ENCODE results near the gene OR2T35. TPM values are rescaled to one million over a fixed set of nuclear protein-coding genes. Genes with fewer than 3 reads are reported as not detected.

The OR2T35 gene
- total RNA-seq, 3 donors from 2014 or later, result not detected

- DNase-seq, result no peak
- no peak for ATAC-seq
- intact Hi-C loops (cut with DNase I, micrococcal nuclease), result no loop called here
- TF ChIP-seq CTCF (IDR thresholded peaks at IDR 0.05), result no peak
- no peaks in the 10 kb centered on the region for H3K4me1 ChIP-seq (ENCODE audit: low read depth)
- no peaks in the 10 kb centered on the region for H3K36me3 ChIP-seq (ENCODE audit: low read depth)
- no peak overlapping the region for H3K4me3 ChIP-seq
- no peaks in the 10 kb centered on the region for H3K9me3 ChIP-seq
Measured at GRCh38 chr1:248621770-248622169, 23.3 kb downstream of the OR2T35 start.

- Histone ChIP-seq H3K4me1 (ENCODE audit: low read depth) (no peaks in the 10 kb centered on the region), H3K4me3 (no peak overlapping the region), H3K9me3 (no peaks in the 10 kb centered on the region), H3K36me3 (ENCODE audit: low read depth) (no peaks in the 10 kb centered on the region)
- ATAC-seq (peak; percentile 64), DNase-seq (peak in 2 of 3 donors; percentile 71 to 89)
- intact Hi-C loops (cut with DNase I, micrococcal nuclease), result no loop called here
- peak; percentile 44 for TF ChIP-seq CTCF (IDR thresholded peaks at IDR 0.05)
Measured at GRCh38 chr1:248618878-248619277, 26.2 kb downstream of the OR2T35 start.

GRCh38 chr1:248618119-248618518 is 27.0 kb downstream of the OR2T35 start:
- no peak for TF ChIP-seq CTCF (IDR thresholded peaks at IDR 0.05)
- DNase-seq, result no peak
- intact Hi-C loops (cut with DNase I, micrococcal nuclease), result no loop called here
- Histone ChIP-seq H3K4me3 (no peak overlapping the region), H3K36me3 (ENCODE audit: low read depth) (no peaks in the 10 kb centered on the region), H3K4me1 (ENCODE audit: low read depth) (no peaks in the 10 kb centered on the region), H3K9me3 (no peaks in the 10 kb centered on the region)
- ATAC-seq, result no peak

GRCh38 chr1:248613742-248614141 is 31.3 kb downstream of the OR2T35 start:
- intact Hi-C loops (cut with DNase I, micrococcal nuclease), result no loop called here
- no peak for TF ChIP-seq CTCF (IDR thresholded peaks at IDR 0.05)
- ATAC-seq, result no peak

GRCh38 chr1:248611883-248612414 is 33.1 kb downstream of the OR2T35 start:
- DNase-seq, result no peak
- no peak overlapping the region for H3K4me3 ChIP-seq
- no peaks in the 10 kb centered on the region for H3K9me3 ChIP-seq
- H3K4me1 ChIP-seq (ENCODE audit: low read depth), result no peaks in the 10 kb centered on the region
- no peak for TF ChIP-seq CTCF (IDR thresholded peaks at IDR 0.05)
- intact Hi-C loops (cut with DNase I, micrococcal nuclease), result no loop called here
- H3K36me3 ChIP-seq (ENCODE audit: low read depth), result no peaks in the 10 kb centered on the region
- no peak for ATAC-seq

More at GRCh38 chr1:248613742-248614141, 31.3 kb downstream of the OR2T35 start:
- Histone ChIP-seq H3K4me1 (ENCODE audit: low read depth) (no peaks in the 10 kb centered on the region), H3K9me3 (no peaks in the 10 kb centered on the region), H3K4me3 (no peak overlapping the region), H3K36me3 (ENCODE audit: low read depth) (no peaks in the 10 kb centered on the region)
- DNase-seq, result no peak

- Histone ChIP-seq H3K9me3 (no peaks in the 10 kb centered on the region), H3K4me1 (ENCODE audit: low read depth) (no peaks in the 10 kb centered on the region), H3K4me3 (no peak overlapping the region), H3K36me3 (ENCODE audit: low read depth) (no peaks in the 10 kb centered on the region)
- ATAC-seq (no peak), DNase-seq (no peak)
- TF ChIP-seq CTCF (IDR thresholded peaks at IDR 0.05), result no peak
- intact Hi-C loops (cut with DNase I, micrococcal nuclease), result no loop called here
Measured at GRCh38 chr1:248610301-248610700, 34.8 kb downstream of the OR2T35 start.
